Peyer's patch (tissue), 4 donors: ENCODE measurements around the gene IPO11.

Experiments used
- POLR2A ChIP-seq, 2 donors: fragments of 450-650 bp; IDR thresholded peaks; one replicate each; pipeline ENCODE4 v1.5.1; 2017; ENCODE audit warnings: antibody characterized with exemption in 2 of 2, mild to moderate bottlenecking in 2 of 2, moderate library complexity in 2 of 2
- TF ChIP-seq, protein P1 (sequence below), 6 experiments: fragments of 450-650 bp in 4 of 6; fragments of 200-600 bp in 2 of 6; sonication (generic) in 1 of 6; IDR thresholded peaks; one replicate each; pipeline ENCODE4 v1.5.1; 2017 to 2019; ENCODE audit warnings: antibody characterized with exemption in 6 of 6, mild to moderate bottlenecking in 3 of 6, moderate library complexity in 1 of 6

GRCh38 chr5:62649476-62650113 lies 237.0 kb downstream of the IPO11 start:
- no peak for TF ChIP-seq POLR2A (IDR thresholded peaks at IDR 0.05)
- TF ChIP-seq, protein P1, sequence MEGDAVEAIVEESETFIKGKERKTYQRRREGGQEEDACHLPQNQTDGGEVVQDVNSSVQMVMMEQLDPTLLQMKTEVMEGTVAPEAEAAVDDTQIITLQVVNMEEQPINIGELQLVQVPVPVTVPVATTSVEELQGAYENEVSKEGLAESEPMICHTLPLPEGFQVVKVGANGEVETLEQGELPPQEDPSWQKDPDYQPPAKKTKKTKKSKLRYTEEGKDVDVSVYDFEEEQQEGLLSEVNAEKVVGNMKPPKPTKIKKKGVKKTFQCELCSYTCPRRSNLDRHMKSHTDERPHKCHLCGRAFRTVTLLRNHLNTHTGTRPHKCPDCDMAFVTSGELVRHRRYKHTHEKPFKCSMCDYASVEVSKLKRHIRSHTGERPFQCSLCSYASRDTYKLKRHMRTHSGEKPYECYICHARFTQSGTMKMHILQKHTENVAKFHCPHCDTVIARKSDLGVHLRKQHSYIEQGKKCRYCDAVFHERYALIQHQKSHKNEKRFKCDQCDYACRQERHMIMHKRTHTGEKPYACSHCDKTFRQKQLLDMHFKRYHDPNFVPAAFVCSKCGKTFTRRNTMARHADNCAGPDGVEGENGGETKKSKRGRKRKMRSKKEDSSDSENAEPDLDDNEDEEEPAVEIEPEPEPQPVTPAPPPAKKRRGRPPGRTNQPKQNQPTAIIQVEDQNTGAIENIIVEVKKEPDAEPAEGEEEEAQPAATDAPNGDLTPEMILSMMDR (IDR thresholded peaks at IDR 0.05), result no peak
